ENCODE measurements around the gene TPSD1. TPM values are rescaled to one million over a fixed set of nuclear protein-coding genes. Genes with fewer than 3 reads are reported as not detected.

Gene TPSD1
- total RNA-seq, 1 donor: not detected

GRCh38 chr16:1300664-1301476 lies 45.0 kb downstream of the TPSD1 start:
- DNase-seq (ENCODE audit: low read depth): peak; percentile 32
- TF ChIP-seq, protein P1, sequence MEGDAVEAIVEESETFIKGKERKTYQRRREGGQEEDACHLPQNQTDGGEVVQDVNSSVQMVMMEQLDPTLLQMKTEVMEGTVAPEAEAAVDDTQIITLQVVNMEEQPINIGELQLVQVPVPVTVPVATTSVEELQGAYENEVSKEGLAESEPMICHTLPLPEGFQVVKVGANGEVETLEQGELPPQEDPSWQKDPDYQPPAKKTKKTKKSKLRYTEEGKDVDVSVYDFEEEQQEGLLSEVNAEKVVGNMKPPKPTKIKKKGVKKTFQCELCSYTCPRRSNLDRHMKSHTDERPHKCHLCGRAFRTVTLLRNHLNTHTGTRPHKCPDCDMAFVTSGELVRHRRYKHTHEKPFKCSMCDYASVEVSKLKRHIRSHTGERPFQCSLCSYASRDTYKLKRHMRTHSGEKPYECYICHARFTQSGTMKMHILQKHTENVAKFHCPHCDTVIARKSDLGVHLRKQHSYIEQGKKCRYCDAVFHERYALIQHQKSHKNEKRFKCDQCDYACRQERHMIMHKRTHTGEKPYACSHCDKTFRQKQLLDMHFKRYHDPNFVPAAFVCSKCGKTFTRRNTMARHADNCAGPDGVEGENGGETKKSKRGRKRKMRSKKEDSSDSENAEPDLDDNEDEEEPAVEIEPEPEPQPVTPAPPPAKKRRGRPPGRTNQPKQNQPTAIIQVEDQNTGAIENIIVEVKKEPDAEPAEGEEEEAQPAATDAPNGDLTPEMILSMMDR (IDR thresholded peaks at IDR 0.05; ENCODE audit: insufficient read depth, low read length): peak; percentile 87
- no peak overlapping the region for H3K4me3 ChIP-seq (ENCODE audit: low read depth, low read length)

GRCh38 chr16:1301562-1301961 lies 45.7 kb downstream of the TPSD1 start:
- no peak overlapping the region for H3K4me3 ChIP-seq (ENCODE audit: low read depth, low read length)
- TF ChIP-seq, protein P1 (IDR thresholded peaks at IDR 0.05; ENCODE audit: insufficient read depth, low read length): no peak

GRCh38 chr16:1305823-1306222 lies 50.0 kb downstream of the TPSD1 start:
- TF ChIP-seq, protein P1 (IDR thresholded peaks at IDR 0.05; ENCODE audit: insufficient read depth, low read length): no peak
- no peak overlapping the region for H3K4me3 ChIP-seq (ENCODE audit: low read depth, low read length)
- no peak for DNase-seq (ENCODE audit: low read depth)

More at GRCh38 chr16:1301562-1301961, 45.7 kb downstream of the TPSD1 start:
- no peak for DNase-seq (ENCODE audit: low read depth)

GRCh38 chr16:1306334-1306733 lies 50.5 kb downstream of the TPSD1 start:
- no peak for DNase-seq (ENCODE audit: low read depth)
- no peak overlapping the region for H3K4me3 ChIP-seq (ENCODE audit: low read depth, low read length)
- TF ChIP-seq, protein P1 (IDR thresholded peaks at IDR 0.05; ENCODE audit: insufficient read depth, low read length): no peak

DNA sequence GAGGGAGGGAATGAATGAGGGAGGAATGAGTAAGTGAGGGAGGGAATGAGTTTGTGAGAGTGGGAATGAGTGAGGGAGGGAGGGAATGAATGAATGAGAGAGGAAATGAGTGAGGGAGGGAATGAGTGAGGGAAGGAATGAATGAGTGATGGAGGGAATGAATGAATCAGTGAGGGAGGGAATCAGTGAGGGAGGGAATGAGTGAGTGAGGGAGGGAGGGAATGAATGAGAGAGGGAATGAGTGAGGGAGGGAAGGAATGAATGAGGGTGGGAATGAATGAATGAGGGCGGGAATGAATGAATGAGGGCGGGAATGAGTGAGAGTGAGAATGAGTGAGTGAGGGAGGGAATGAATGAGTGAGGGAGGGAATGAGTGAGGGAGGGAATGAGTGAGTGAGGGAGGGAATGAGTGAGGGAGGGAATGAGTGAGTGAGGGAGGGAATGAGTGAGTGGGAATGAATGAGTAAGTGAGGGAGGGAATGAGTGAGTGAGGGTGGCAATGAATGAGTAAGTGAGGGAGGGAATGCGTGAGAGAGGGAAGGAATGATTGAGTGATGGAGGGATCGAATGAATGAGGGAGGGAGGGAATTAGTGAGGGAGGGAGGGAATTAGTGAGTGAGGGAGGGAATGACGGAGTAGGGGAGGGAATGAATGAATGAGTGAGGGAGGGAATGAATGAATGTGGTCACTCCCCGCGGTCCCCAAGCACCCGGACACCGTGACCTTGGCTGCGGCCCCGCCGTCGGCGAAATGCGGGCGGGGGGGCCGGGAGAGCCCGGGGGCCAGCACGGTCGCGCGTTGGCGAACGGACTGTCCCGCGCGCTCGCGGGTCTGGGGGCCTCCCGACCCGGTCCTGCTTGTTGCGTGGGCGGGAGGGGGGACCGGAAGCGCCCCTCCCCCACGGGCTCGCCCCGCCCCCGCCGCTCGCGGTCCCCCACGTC lies 52.4 kb downstream of the TPSD1 start:
- peak overlapping the region; percentile 74 for H3K4me3 ChIP-seq (ENCODE audit: low read depth, low read length)
- DNase-seq (ENCODE audit: low read depth): peak; percentile 13
- TF ChIP-seq, protein P1 (IDR thresholded peaks at IDR 0.05; ENCODE audit: insufficient read depth, low read length): no peak

Other genes starting within 250 kb of the TPSD1 start
- not detected in 2 replicates for gene SSTR5, start 183.3 kb upstream of the TPSD1 start, total RNA-seq (ENCODE audit: low replicate concordance)
- not detected in 2 replicates for gene C1QTNF8, start 159.8 kb upstream of the TPSD1 start, total RNA-seq (ENCODE audit: low replicate concordance)
- gene CACNA1H, start 103.0 kb upstream of the TPSD1 start, total RNA-seq (ENCODE audit: low replicate concordance): 2.7 TPM in 1 of 2 replicates, not detected in the other
- gene TPSG1, start 30.8 kb upstream of the TPSD1 start, total RNA-seq (ENCODE audit: low replicate concordance): not detected in 2 replicates
- gene TPSB2, start 25.9 kb upstream of the TPSD1 start, total RNA-seq (ENCODE audit: low replicate concordance): not detected in 2 replicates
- gene TPSAB1, start 15.4 kb upstream of the TPSD1 start, total RNA-seq (ENCODE audit: low replicate concordance): not detected in 2 replicates
- gene UBE2I, start 53.6 kb downstream of the TPSD1 start, total RNA-seq (ENCODE audit: low replicate concordance): 39.8 and 70.3 TPM in 2 replicates
- gene BAIAP3, start 77.6 kb downstream of the TPSD1 start, total RNA-seq (ENCODE audit: low replicate concordance): 0.09 TPM in 1 of 2 replicates, not detected in the other
- gene TSR3, start 95.8 kb downstream of the TPSD1 start, total RNA-seq (ENCODE audit: low replicate concordance): 49.3 and 73.3 TPM in 2 replicates
- gene GNPTG, start 95.9 kb downstream of the TPSD1 start, total RNA-seq (ENCODE audit: low replicate concordance): 36.3 and 80.4 TPM in 2 replicates
- 11.5 and 15.6 TPM in 2 replicates for gene UNKL, start 158.6 kb downstream of the TPSD1 start, total RNA-seq (ENCODE audit: low replicate concordance)
- gene UQCC4, start 164.7 kb downstream of the TPSD1 start, total RNA-seq (ENCODE audit: low replicate concordance): 10.3 and 20.1 TPM in 2 replicates
- not detected in 2 replicates for gene PERCC1, start 175.0 kb downstream of the TPSD1 start, total RNA-seq (ENCODE audit: low replicate concordance)
- 0.36 and 0.41 TPM in 2 replicates for gene CCDC154, start 188.5 kb downstream of the TPSD1 start, total RNA-seq (ENCODE audit: low replicate concordance)
- gene CLCN7, start 219.0 kb downstream of the TPSD1 start, total RNA-seq (ENCODE audit: low replicate concordance): 64.8 and 432 TPM in 2 replicates
- gene PTX4, start 232.9 kb downstream of the TPSD1 start, total RNA-seq (ENCODE audit: low replicate concordance): not detected in 2 replicates
- 23.5 and 29.1 TPM in 2 replicates for gene TELO2, start 237.3 kb downstream of the TPSD1 start, total RNA-seq (ENCODE audit: low replicate concordance)

Data from fibroblast of the aortic adventitia (primary cell).